NCI-H82 (cell line): ENCODE results near the gene DNASE2.
"Not testable (repeated sequence)": the region's sequence is repeated elsewhere in the genome, so short reads cannot be mapped to it uniquely, and the experiment has no call there.

Experiments
- DNase-seq: peaks from one replicate; lab custom pipeline; 2025; lab: John Stamatoyannopoulos, UW

Gene DNASE2

GRCh38 chr19:12864143-12864542, 17.1 kb downstream of the DNASE2 start:
- no peak for DNase-seq

- DNase-seq = peak; percentile 92
Observed at GRCh38 chr19:12859546-12859945, 21.7 kb downstream of the DNASE2 start.

GRCh38 chr19:12858041-12858928, 23.0 kb downstream of the DNASE2 start:
- no peak for DNase-seq

GRCh38 chr19:12856653-12857052, 24.6 kb downstream of the DNASE2 start:
- DNase-seq = no peak

GRCh38 chr19:12847159-12848139, 33.8 kb downstream of the DNASE2 start:
- peak; percentile 89 for DNase-seq

GRCh38 chr19:12846613-12847012, 34.6 kb downstream of the DNASE2 start:
- DNase-seq = not testable (repeated sequence)

GRCh38 chr19:12843999-12844732, 37.1 kb downstream of the DNASE2 start:
- DNase-seq = peak; percentile 90

- no peak for DNase-seq
Observed at GRCh38 chr19:12843328-12843727, 37.9 kb downstream of the DNASE2 start.

- no peak for DNase-seq
Observed at GRCh38 chr19:12842511-12842910, 38.7 kb downstream of the DNASE2 start.

GRCh38 chr19:12841094-12841493, 40.2 kb downstream of the DNASE2 start:
- DNase-seq = peak; percentile 99

- peak; percentile 99 for DNase-seq
Observed at GRCh38 chr19:12840091-12841079, 40.9 kb downstream of the DNASE2 start.

- peak; percentile 74 for DNase-seq
Observed at GRCh38 chr19:12838886-12839756, 42.1 kb downstream of the DNASE2 start.

- DNase-seq = peak; percentile 89
Observed at GRCh38 chr19:12838182-12838885, 42.9 kb downstream of the DNASE2 start, which contains the start of gene MAST1. Gene MAST1, plus strand, starts transcription at chr19:12838515. Its CDS starts 58 bp downstream, at chr19:12838573.

- DNase-seq = no peak
Observed at GRCh38 chr19:12837225-12837624, 44.0 kb downstream of the DNASE2 start.

- no peak for DNase-seq
Observed at GRCh38 chr19:12836529-12836863, 44.8 kb downstream of the DNASE2 start.

- DNase-seq = peak; percentile 94
Observed at GRCh38 chr19:12834976-12835757, 46.1 kb downstream of the DNASE2 start.

GRCh38 chr19:12834566-12834943, 46.7 kb downstream of the DNASE2 start, which contains the start of gene RTBDN:
Gene RTBDN, minus strand, starts transcription at chr19:12834579. Its CDS starts 4,600 bp downstream, at chr19:12829979.
- DNase-seq = peak; percentile 85
